Neural progenitor cell (in vitro differentiated cells): ENCODE data around the gene INHBB. TPM values are rescaled to one million over a fixed set of nuclear protein-coding genes. Genes with fewer than 3 reads are reported as not detected.
"Not testable (repeated sequence)": the region's sequence is repeated elsewhere in the genome, so short reads cannot be mapped to it uniquely, and the experiment has no call there.

Experiments used
- DNase-seq: peaks from one replicate; pipeline ENCODE4 v3.0.0-alpha.2; 2016; ENCODE audit warnings: low spot score
- H2AFZ ChIP-seq: fragments of 200-600 bp; sonication (generic); replicated peaks from 2 replicates; pipeline ENCODE4 v1.6.1; 2016; ENCODE audit warnings: antibody characterized with exemption
- H3F3A ChIP-seq: fragments of 200-600 bp; sonication (generic); 2 replicates; pipeline ENCODE4 v1.6.1; 2016; ENCODE audit warnings: antibody characterized with exemption, low read depth
- H3K27ac ChIP-seq: fragments of 200-600 bp; sonication (generic); 2 replicates; pipeline ENCODE4 v1.5.1; 2016; ENCODE audit warnings: mild to moderate bottlenecking
- H3K27me3 ChIP-seq: fragments of 200-600 bp; sonication (generic); 2 replicates; pipeline ENCODE4 v1.6.1; 2016; ENCODE audit warnings: mild to moderate bottlenecking, moderate library complexity
- H3K36me3 ChIP-seq: fragments of 200-600 bp; sonication (generic); 2 replicates; pipeline ENCODE4 v1.5.1; 2016
- H3K4me1 ChIP-seq: fragments of 200-600 bp; sonication (generic); 2 replicates; pipeline ENCODE4 v1.6.1; 2016; ENCODE audit warnings: mixed run types
- H3K4me2 ChIP-seq: fragments of 200-600 bp; sonication (generic); 2 replicates; pipeline ENCODE4 v1.6.1; 2016
- H3K4me3 ChIP-seq: fragments of 200-600 bp; sonication (generic); 2 replicates; pipeline ENCODE4 v1.5.1; 2016
- H3K79me2 ChIP-seq: fragments of 200-600 bp; sonication (generic); 2 replicates; pipeline ENCODE4 v1.6.1; 2016; ENCODE audit warnings: low read depth
- H3K9ac ChIP-seq: fragments of 200-600 bp; sonication (generic); 2 replicates; pipeline ENCODE4 v1.6.1; 2016
- H3K9me3 ChIP-seq: fragments of 200-600 bp; sonication (generic); 2 replicates; pipeline ENCODE4 v1.5.1; 2016; ENCODE audit warnings: low read depth
- H4K20me1 ChIP-seq: fragments of 200-600 bp; sonication (generic); 2 replicates; pipeline ENCODE4 v1.6.1; 2016; ENCODE audit warnings: low read depth
- H3K27ac Mint-ChIP-seq: 3 replicates; pipeline ENCODE4 v1.8.0; 2021; ENCODE audit warnings: mixed read lengths
- H3K27me3 Mint-ChIP-seq: 2 replicates; pipeline ENCODE4 v1.8.0; 2022; ENCODE audit warnings: low read depth, mild to moderate bottlenecking, inconsistent platforms, moderate library complexity, mixed read lengths; ENCODE audit not compliant: insufficient read depth
- H3K36me3 Mint-ChIP-seq: 3 replicates; pipeline ENCODE4 v1.8.0; 2021; ENCODE audit warnings: mixed read lengths
- H3K4me1 Mint-ChIP-seq: 3 replicates; pipeline ENCODE4 v1.8.0; 2021; ENCODE audit warnings: mixed read lengths
- H3K4me3 Mint-ChIP-seq: 3 replicates; pipeline ENCODE4 v1.8.0; 2021; ENCODE audit warnings: mild to moderate bottlenecking, moderate library complexity, mixed read lengths
- H3K9me3 Mint-ChIP-seq: 3 replicates; pipeline ENCODE4 v1.8.0; 2020; ENCODE audit warnings: mixed read lengths
- EZH2 ChIP-seq: fragments of 200-600 bp; sonication (generic); IDR thresholded peaks from 2 replicates; pipeline ENCODE4 v1.6.1; 2017; ENCODE audit warnings: antibody characterized with exemption, mild to moderate bottlenecking, moderate library complexity
- EZH2phosphoT487 ChIP-seq: fragments of 200-600 bp; sonication (generic); IDR thresholded peaks from 2 replicates; pipeline ENCODE4 v1.6.1; 2017; ENCODE audit warnings: antibody characterized with exemption
- total RNA-seq: library from RNA; depleted of rRNA; stranded (reverse); fragments of >200 nt; gene quantifications from 2 replicates; pipeline ENCODE4 v1.2.3, GENCODE V29; 2015; ENCODE audit warnings: low replicate concordance
- TF ChIP-seq, protein P1 (sequence below): fragments of 200-600 bp; sonication (generic); IDR thresholded peaks from 2 replicates; pipeline ENCODE4 v1.5.1; 2017; ENCODE audit warnings: antibody characterized with exemption, mild to moderate bottlenecking

The INHBB gene
- total RNA-seq, 1 donor from 2014 or later, result not detected

DNA sequence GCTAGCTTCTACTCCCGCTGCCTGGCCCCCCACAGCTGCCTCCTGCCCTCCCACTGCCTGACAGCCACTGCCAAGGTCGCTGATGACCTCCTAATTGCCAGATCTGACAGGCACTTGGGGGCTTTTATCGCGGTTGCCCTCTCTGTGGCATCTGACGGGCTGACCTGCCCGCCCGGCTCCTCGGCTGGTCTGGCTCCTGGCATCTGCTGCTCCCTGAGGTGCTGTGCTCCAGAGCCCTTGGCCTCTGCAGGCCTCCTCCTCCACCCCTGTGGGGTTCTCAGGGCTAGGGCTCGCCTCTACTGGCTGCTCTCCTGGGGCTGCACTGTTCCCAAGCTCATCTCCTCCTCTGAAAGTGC lies 43.1 kb downstream of the INHBB start:
- Histone ChIP-seq H2AFZ (no peak overlapping the region), H3K79me2 (no peaks in the 10 kb centered on the region), H3K4me1 (no peaks in the 10 kb centered on the region), H3K27ac (no peak overlapping the region), H3K9ac (no peak overlapping the region), H3F3A (peaks cover 10% of the 10 kb centered on the region), H3K36me3 (no peaks in the 10 kb centered on the region), H3K4me3 (no peak overlapping the region), H3K4me2 (no peak overlapping the region), H3K9me3 (no peaks in the 10 kb centered on the region), H3K27me3 (no peaks in the 10 kb centered on the region), H4K20me1 (no peaks in the 10 kb centered on the region)
- H3K36me3 Mint-ChIP-seq, result no peaks in the 10 kb centered on the region
- TF ChIP-seq EZH2phosphoT487, result no peak
- TF ChIP-seq EZH2, result no peak
- TF ChIP-seq, protein P1, sequence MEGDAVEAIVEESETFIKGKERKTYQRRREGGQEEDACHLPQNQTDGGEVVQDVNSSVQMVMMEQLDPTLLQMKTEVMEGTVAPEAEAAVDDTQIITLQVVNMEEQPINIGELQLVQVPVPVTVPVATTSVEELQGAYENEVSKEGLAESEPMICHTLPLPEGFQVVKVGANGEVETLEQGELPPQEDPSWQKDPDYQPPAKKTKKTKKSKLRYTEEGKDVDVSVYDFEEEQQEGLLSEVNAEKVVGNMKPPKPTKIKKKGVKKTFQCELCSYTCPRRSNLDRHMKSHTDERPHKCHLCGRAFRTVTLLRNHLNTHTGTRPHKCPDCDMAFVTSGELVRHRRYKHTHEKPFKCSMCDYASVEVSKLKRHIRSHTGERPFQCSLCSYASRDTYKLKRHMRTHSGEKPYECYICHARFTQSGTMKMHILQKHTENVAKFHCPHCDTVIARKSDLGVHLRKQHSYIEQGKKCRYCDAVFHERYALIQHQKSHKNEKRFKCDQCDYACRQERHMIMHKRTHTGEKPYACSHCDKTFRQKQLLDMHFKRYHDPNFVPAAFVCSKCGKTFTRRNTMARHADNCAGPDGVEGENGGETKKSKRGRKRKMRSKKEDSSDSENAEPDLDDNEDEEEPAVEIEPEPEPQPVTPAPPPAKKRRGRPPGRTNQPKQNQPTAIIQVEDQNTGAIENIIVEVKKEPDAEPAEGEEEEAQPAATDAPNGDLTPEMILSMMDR, result no peak
- peaks cover 14% of the 10 kb centered on the region for H3K4me1 Mint-ChIP-seq
- H3K9me3 Mint-ChIP-seq, result peaks cover 2% of the 10 kb centered on the region
- H3K27ac Mint-ChIP-seq, result no peak overlapping the region
- H3K4me3 Mint-ChIP-seq, result no peak overlapping the region
- DNase-seq, result no peak
- peaks cover 9% of the 10 kb centered on the region for H3K27me3 Mint-ChIP-seq

DNA sequence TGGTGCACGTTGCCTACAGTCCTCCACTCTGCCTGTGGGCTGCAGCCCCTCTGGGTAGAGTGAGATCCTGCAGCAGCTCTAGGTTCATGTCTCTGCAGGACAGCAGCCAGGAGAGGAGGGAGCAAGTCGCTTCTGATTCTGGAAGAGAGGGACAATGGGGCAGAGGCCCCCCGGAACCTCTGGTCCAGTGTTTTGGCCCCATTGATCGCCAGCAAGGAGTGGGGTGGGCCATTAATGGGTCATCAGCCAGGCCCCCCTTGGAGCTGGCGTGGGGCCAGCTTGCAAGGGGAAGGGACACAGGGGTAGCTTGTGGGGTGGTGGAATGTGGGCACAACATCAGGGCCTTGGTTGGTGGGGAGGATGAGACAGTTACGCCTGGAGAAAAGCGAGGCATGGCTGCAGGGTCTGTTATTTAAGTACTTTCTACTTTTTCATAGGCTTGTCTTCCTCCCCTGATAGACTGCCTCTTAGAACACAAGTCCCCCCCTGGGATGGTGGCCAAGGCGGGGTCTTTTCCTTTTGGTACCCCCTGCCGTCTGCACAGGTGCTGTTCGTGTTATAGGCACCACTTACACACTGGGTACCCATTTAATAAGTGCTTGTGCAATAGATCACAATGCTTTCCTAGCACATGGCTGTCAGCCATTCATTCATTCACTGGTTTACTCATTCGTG lies 44.6 kb downstream of the INHBB start:
- Mint-ChIP-seq H3K4me3 (no peak overlapping the region), H3K4me1 (peaks cover 3% of the 10 kb centered on the region), H3K9me3 (peaks cover 2% of the 10 kb centered on the region), H3K36me3 (no peaks in the 10 kb centered on the region), H3K27me3 (peaks cover 8% of the 10 kb centered on the region), H3K27ac (no peak overlapping the region)
- H3K36me3 ChIP-seq, result no peaks in the 10 kb centered on the region
- no peaks in the 10 kb centered on the region for H3K4me1 ChIP-seq
- H3K27ac ChIP-seq, result no peak overlapping the region
- no peaks in the 10 kb centered on the region for H3K79me2 ChIP-seq
- H3K4me3 ChIP-seq, result no peak overlapping the region
- no peak overlapping the region for H3K9ac ChIP-seq
- H3F3A ChIP-seq, result peaks cover 10% of the 10 kb centered on the region
- no peaks in the 10 kb centered on the region for H3K27me3 ChIP-seq
- no peaks in the 10 kb centered on the region for H3K9me3 ChIP-seq
- DNase-seq, result no peak
- no peaks in the 10 kb centered on the region for H4K20me1 ChIP-seq
- H2AFZ ChIP-seq, result no peak overlapping the region
- no peak for TF ChIP-seq EZH2
- no peak overlapping the region for H3K4me2 ChIP-seq

GRCh38 chr2:120391382-120391781 lies 45.4 kb downstream of the INHBB start:
- not testable (repeated sequence) for H3K27me3 ChIP-seq, H3K36me3 ChIP-seq, H3K4me1 ChIP-seq, H3K4me1 Mint-ChIP-seq, H3K9ac ChIP-seq, H3K27me3 Mint-ChIP-seq, H3K27ac ChIP-seq, H3K4me3 ChIP-seq, H3K79me2 ChIP-seq, H4K20me1 ChIP-seq, H3K9me3 Mint-ChIP-seq, H2AFZ ChIP-seq, H3K9me3 ChIP-seq, H3K4me3 Mint-ChIP-seq, H3K4me2 ChIP-seq, DNase-seq, H3K36me3 Mint-ChIP-seq
- peaks cover 10% of the 10 kb centered on the region for H3F3A ChIP-seq
- H3K27ac Mint-ChIP-seq, result peak overlapping the region; percentile 66

DNA sequence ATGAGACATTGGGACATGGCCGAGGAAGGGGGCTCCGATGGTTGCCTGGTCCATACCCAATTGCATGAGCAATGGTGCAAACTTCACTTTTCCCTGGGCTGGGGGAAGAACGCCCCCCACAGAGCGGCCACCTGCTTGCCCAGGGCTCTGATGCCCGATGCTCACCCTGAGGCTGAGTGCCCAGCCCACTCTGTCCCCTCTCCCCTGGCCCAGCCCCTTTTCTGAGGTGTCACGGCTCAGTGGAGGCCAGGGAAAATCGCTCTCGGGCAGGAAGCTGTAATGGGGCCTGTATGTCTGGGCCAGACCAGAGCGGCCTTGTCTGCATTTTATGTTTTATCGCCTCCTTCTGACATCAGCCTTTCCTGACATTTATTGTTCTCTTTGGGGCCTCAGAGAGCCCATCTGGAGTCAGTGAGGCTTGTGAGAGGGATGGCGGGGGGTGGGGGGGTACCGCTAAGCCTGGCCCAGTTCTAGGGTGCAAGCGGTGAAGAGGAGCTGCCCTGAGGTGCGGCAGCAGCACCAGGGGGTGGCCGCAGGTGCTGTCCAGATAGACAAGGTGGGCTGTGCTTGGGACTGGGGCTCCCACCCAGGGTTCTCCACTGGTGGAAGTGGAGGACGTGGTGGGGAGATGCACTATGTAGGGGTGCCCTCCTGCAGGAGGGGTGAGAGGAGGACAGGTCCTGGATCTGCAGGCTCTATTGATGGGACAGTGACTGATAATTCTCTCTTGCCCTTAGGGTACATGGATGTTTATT lies 46.2 kb downstream of the INHBB start:
- Mint-ChIP-seq H3K4me1 (no peaks in the 10 kb centered on the region), H3K36me3 (no peaks in the 10 kb centered on the region), H3K27ac (peak overlapping the region; percentile 66), H3K27me3 (peaks cover 2% of the 10 kb centered on the region), H3K9me3 (peaks cover 2% of the 10 kb centered on the region), H3K4me3 (no peak overlapping the region)
- peaks cover 10% of the 10 kb centered on the region for H3F3A ChIP-seq
- no peak overlapping the region for H3K4me2 ChIP-seq
- no peaks in the 10 kb centered on the region for H3K27me3 ChIP-seq
- TF ChIP-seq, protein P1, result no peak
- TF ChIP-seq EZH2phosphoT487 (no peak), EZH2 (no peak)
- DNase-seq, result no peak
- H3K9me3 ChIP-seq, result no peaks in the 10 kb centered on the region
- H3K4me3 ChIP-seq, result no peak overlapping the region
- no peaks in the 10 kb centered on the region for H4K20me1 ChIP-seq
- H3K4me1 ChIP-seq, result no peaks in the 10 kb centered on the region
- H3K27ac ChIP-seq, result no peak overlapping the region
- no peak overlapping the region for H3K9ac ChIP-seq
- H2AFZ ChIP-seq, result no peak overlapping the region
- H3K79me2 ChIP-seq, result no peaks in the 10 kb centered on the region
- H3K36me3 ChIP-seq, result no peaks in the 10 kb centered on the region
